HL-60/S4 treated with phorbol 12-myristate 13-acetate at 8.2 ng/mL for 4 days and 3 days (cell line): ENCODE data around the gene MID1.

Experiments
- in situ Hi-C: fragments of 300-500 bp; cut with MboI; formaldehyde crosslinking; loops from 2 replicates; pipeline ENCODE4 v1.15.0; 2022; ENCODE audit warnings: low sequenced_read_pairs

Gene MID1, protein sequence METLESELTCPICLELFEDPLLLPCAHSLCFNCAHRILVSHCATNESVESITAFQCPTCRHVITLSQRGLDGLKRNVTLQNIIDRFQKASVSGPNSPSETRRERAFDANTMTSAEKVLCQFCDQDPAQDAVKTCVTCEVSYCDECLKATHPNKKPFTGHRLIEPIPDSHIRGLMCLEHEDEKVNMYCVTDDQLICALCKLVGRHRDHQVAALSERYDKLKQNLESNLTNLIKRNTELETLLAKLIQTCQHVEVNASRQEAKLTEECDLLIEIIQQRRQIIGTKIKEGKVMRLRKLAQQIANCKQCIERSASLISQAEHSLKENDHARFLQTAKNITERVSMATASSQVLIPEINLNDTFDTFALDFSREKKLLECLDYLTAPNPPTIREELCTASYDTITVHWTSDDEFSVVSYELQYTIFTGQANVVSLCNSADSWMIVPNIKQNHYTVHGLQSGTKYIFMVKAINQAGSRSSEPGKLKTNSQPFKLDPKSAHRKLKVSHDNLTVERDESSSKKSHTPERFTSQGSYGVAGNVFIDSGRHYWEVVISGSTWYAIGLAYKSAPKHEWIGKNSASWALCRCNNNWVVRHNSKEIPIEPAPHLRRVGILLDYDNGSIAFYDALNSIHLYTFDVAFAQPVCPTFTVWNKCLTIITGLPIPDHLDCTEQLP

DNA sequence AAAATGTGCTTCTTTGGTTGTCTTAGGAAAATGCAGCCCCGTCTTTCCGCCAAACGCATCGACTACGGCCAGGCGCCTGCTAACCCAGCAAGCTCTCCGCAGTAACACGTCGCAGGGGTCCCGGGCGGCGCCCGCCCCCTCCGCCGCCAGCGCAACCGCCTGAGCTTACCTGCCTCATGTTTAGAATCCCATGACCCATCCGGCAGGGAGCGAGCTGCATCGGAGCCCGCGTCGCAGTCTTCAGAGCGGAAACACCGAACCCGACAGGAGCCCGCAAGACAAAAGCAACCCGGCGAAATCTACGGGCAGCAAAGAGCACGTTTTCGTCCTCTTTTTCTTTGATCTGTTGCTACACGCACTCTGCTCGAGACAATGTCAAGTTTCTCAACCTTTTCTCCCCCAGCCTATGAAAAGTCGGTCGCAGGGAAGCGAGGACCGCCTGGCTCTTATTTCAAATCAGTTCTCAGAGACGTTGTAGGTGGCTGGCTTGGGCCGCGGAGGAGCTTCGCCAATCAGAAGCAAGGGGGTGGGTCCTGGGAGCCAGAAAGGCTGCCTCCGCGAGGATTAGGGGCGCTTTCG lies at the start of gene MID1:
TSS of gene MID1 (minus strand) at position 465 of the 579 bp plus-strand sequence. CDS start 53,038 bp downstream, outside the sequence.
- in situ Hi-C loops: loop anchor here (25.0 kb wide), 1 partner anchor 433 kb away; no protein-coding TSS in a partner anchor

DNA sequence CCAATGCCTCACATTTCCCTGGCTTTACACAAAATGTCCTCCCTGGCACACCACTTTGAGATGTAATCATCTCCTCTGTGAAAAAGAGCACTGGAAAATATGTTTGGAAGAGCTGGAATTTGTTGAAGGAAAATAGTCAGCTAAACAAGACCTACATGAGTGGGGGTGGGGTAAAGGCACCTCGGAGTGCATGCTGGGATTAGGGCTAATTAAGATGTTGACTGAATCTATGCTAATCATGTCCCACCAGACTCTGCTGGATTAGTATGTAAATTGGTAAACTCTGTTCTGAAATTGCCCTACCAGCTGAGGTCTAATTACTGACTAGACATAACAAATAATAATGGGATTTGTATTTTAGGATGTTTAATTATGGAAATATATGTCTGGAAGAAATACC lies 46.8 kb upstream of the MID1 start:
- in situ Hi-C loops: no loop called here

- in situ Hi-C loops: no loop called here
Measured at GRCh38 chrX:10666102-10666501, 45.7 kb upstream of the MID1 start.

DNA sequence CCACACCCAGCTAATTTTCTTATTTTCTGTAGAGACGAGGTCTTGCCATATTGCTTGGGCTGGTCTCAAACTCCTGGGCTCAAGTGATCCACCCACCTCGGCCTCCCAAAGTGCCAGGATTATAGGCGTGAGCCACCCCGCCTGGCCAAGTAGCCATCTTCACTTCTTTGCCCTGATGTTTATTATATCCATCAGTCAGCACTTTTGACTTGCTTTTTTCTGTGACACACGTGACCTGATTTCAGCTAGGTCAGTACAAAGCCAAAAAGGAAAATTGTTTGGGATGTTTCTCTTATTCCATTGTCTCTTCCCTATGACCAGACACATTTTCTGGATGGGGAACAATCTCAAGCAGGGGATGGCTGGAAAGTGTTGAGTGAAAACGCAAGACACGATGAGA lies 45.3 kb upstream of the MID1 start:
- in situ Hi-C loops: no loop called here

DNA sequence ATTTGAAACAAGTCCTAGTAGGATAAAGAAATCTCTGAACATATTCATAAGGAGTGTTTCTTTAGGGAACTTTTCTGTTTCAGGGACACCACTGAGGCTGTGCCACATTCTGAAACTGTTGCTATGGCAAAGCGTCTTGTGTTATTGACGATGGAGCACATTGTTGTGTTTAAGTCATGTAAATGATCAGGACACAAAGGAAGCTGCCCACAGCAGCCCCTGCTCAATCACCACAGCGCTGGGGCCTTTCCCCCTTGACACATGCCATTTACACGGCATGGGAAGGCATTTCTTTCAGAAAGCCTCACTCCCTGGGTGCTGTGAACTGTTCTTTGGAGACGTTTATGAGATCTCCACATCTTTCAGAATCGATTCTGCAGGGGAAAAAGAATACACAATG lies 39.8 kb upstream of the MID1 start:
- in situ Hi-C loops: no loop called here

- in situ Hi-C loops: no loop called here
Measured at GRCh38 chrX:10656214-10656613, 35.8 kb upstream of the MID1 start.

DNA sequence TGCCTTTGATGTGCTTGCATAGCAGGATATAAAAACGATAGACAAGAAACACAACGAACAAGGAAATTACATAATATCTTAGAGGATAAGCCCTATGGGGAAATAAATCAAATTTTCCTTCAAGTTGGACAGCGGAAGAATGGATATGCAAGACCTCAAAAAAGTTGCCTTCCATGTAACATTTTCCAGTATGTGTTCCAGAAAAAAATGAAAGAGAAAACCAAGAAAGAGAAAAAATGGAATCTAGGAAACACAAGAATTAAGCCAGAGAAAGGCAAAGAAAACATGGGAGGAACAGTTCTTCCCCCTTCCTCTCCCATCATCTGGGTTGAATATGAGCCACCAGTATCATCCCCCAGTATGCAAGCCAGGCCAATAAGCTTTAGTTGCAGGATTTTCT lies 34.6 kb upstream of the MID1 start:
- in situ Hi-C loops: no loop called here

GRCh38 chrX:10653302-10653701 lies 32.9 kb upstream of the MID1 start:
- in situ Hi-C loops: no loop called here

DNA sequence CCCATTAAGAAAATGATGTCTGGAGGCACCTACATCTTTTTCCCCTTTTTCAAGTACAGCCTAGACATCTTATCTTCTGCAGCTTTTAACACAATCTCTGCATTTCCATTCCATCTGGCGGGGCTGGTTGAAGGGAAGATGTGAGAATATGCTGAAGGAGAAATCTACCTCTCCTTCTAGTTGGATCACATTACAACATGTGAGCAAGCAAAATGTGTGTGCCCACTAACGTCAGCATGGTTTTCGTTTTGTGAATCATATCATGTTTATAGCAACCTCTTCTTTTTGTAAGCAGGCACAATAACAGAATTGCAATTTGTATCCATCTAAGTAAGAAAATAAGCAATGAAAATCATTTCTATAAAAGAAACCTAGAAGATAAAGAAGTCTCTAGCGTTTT lies 28.9 kb upstream of the MID1 start:
- in situ Hi-C loops: no loop called here

DNA sequence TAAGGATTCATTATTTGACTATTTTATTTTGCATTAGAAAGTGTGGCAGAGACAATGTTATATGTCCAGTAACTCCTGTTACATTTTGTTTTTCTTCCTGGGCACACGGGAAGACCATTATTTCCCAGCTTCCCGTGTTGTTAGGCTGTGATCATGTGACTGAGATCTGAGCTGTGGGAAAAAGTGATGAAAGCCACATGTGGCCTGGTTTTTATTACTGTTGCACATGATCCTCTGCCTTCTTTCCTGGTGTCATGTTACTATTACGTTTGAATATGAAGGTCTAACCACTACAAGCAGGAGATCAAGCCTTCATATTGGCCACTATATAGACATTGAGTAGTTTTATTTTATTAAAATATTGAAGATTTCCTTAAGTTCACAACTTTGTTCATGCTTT lies 28.2 kb upstream of the MID1 start:
- in situ Hi-C loops: no loop called here

DNA sequence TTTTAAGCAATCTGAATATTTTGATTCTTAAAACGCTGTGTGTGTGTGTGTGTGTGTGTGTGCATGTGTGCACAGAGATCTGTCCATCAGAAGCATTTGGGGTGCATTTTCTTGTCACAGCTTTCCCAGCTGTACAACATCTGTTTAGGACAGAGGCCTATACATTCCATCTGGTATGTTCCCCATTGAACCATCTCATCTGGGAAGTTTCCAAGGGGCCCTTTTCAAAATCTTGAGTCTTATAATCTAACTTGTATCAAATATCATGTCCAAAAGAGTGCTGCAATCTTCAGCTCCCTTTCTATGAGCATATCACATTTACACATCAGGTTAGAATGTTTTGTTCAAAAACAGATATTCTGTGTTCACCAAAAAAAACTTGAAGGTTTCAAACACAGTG lies 16.5 kb upstream of the MID1 start:
- in situ Hi-C loops: no loop called here

DNA sequence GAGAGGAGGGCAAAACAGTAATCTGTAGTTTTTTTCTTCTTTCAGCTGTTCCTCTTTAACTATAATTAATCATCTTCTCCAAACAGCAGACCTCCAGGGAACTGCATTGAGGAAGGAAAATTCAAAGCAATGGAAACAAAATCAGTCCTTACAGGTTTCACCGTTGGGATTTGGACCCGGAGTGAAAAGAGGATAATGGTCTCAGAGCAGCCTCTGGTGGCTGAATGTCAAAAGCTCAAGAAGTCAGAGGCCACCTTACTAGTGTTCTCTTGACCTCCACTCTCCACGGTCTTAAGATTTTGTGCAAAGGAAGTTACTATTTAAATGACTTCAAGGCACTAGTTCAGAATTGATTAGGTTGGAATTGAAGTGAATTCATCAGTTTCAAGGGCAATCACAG lies 16.0 kb upstream of the MID1 start:
- in situ Hi-C loops: no loop called here

DNA sequence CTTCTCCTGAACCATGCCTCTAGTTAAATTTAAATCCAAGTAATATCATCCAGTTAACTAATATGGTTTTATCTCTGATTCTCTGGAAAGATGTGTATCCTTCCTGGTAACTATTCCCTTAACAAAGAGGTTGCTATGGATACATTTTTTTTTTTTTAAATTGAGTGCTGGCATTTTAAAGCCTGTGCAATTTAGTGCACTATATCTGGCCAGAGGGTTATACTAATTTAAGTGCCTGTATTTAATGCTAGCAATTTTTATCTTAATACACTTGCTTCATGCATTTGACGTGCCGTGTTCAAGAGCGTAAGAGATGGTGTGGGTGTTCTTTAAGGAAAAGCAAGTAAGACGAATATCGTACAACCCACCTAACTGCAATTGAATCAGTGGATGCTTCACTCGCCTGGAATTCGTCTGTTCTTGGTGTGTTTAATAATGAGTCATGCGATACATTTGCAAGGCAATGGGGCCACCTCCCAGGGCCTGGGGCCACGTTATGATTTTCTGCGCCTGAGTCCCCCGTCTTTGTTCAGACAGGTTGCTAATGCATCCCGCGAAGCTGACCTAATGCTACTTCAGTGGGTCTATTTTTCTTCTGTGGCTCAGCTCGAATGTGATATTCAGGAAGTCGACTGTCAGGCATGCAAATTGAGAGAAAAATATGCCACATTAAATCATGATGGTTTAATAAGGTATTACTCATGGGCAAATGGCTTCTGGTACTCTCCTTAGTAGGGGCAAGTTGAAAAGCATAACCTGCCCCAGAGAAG lies 14.2 kb upstream of the MID1 start:
- in situ Hi-C loops: no loop called here

DNA sequence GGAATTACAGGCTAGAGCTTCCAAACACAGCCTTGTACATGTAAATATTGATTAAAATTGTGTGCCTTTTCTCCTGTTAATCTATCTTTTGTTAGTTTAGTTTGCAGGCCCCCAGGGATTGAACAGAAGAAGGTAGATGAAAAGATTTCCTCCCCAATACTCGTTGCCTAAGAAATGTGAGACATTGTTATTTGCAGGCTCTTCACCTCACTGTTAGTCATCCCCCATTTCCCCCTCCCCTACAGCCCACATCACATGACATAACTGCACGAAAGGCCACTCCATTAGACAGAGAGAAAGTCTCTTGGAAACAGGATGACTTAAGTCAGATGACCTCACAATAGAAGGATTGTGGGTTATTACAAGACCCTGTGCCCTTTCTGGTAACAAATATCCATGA lies 13.3 kb upstream of the MID1 start:
- in situ Hi-C loops: no loop called here

GRCh38 chrX:10631416-10632145 lies 11.2 kb upstream of the MID1 start:
- in situ Hi-C loops: no loop called here

DNA sequence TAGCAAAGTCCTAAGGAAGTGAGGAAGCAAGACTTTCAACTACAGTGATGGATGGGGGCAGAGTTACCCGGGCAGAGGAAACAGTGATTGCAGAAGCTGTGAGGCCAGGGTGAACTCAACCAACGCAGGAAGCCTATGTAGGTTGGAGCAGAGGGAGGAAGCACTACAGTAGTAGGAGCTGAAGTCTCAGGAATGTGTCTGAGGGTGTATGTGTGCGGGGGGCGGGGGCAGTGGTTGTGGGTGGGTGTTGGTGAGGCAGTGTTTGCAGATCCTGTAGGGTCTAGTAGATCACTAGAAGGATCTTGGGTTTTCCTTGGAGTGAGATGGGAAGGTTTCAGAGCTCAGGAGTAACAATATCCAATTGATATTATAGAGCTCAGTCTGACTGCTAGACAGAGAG lies 9.9 kb upstream of the MID1 start:
- in situ Hi-C loops: no loop called here

DNA sequence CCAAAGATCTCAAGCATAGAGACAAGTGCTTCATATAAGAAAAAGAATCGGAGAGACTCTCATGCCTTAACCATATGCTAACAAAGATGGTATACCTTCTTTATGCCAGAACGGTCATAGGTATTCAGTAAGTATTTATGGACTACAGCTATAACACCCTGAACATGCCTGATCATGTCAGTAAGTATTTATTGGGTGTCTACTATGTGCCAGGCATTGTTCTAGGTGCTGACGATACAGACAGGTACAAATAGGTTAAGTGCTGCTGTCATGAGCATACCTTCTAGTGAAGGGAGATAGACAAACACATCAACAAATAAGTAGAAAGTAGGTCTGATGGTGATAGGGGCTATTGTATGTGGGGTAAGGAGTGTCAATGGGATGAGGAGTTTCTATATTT lies 9.5 kb upstream of the MID1 start:
- in situ Hi-C loops: no loop called here

GRCh38 chrX:10628906-10629305 lies 8.5 kb upstream of the MID1 start:
- in situ Hi-C loops: no loop called here

- in situ Hi-C loops: loop anchor here (25.0 kb wide), 1 partner anchor 435 kb away; no protein-coding TSS in a partner anchor
Measured at GRCh38 chrX:10622197-10622596, 1.8 kb upstream of the MID1 start.

DNA sequence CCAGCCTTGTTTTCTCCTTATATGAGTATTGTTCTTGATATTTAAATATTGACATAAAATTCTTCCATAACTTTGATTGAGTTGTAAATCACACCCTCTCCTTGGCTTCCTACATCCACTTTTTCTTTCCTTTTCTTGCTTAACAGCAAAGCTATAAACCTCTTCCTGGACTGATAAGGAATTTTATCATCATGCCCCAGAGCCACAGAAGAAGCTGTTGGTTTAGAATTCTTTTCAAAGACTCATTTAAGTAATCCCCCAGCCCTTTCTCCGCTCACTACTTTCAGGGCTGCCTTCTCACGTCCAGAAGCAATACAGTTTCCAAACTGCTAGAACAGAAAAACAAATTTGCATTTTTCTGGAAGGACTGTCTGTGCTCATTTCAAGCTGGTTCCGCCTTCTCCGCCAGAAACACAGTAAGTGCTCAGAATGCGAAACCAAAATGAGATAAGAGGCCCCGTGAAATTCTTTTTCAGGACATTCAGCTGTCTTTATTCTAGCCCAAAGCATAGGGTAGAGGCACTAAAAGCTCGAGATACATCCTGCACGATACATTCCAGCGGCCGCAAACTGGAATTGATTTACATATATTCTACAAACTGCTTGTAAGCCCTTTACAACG lies 849 bp downstream of the MID1 start:
- in situ Hi-C loops: loop anchor here (25.0 kb wide), 1 partner anchor 432 kb away; no protein-coding TSS in a partner anchor
